Brain microvascular endothelial cell (primary cell): ENCODE measurements around the gene PHF12.

ENCODE experiments used
- DNase-seq: peaks from one replicate; pipeline ENCODE4 v3.0.0-alpha.2; 2020
- H3K27ac ChIP-seq: fragments of 250-450 bp; sonication (Bioruptor Pico); 2 replicates; pipeline ENCODE4 v1.5.1; 2020; ENCODE audit warnings: mild to moderate bottlenecking, moderate library complexity
- H3K27me3 ChIP-seq: fragments of 250-450 bp; sonication (Bioruptor Pico); replicated peaks from 2 replicates; pipeline ENCODE4 v1.5.1; 2020; ENCODE audit warnings: mild to moderate bottlenecking
- H3K36me3 ChIP-seq: fragments of 250-450 bp; sonication (Bioruptor Pico); replicated peaks from 2 replicates; pipeline ENCODE4 v1.5.1; 2020; ENCODE audit warnings: mild to moderate bottlenecking
- H3K4me3 ChIP-seq: 2 replicates; pipeline ENCODE4 v1.5.1; 2011; ENCODE audit warnings: low read depth, mild to moderate bottlenecking, control low read depth, low read length, moderate library complexity
- CTCF ChIP-seq: IDR thresholded peaks from 2 replicates; pipeline ENCODE4 v1.5.1; 2011; ENCODE audit warnings: low read depth, mild to moderate bottlenecking, moderate library complexity, low read length, control low read depth, inconsistent platforms; ENCODE audit errors: missing control alignments
- in situ Hi-C: cut with HindIII; loops from 2 replicates; pipeline ENCODE4 v1.10.0; 2017; ENCODE audit warnings: low sequenced_read_pairs, low pct_ligation_motif_present

Gene PHF12

GRCh38 chr17:28861393-28862203 lies 89.7 kb downstream of the PHF12 start:
- in situ Hi-C loops: no loop called here
- DNase-seq: no peak
- no peaks in the 10 kb centered on the region for H3K27me3 ChIP-seq
- H3K36me3 ChIP-seq: peaks cover 30% of the 10 kb centered on the region
- no peak overlapping the region for H3K4me3 ChIP-seq
- TF ChIP-seq CTCF: no peak
- H3K27ac ChIP-seq: no peak overlapping the region

GRCh38 chr17:28860363-28860808 lies 90.9 kb downstream of the PHF12 start:
- TF ChIP-seq CTCF: no peak
- H3K36me3 ChIP-seq: peaks cover 30% of the 10 kb centered on the region
- in situ Hi-C loops: no loop called here
- no peaks in the 10 kb centered on the region for H3K27me3 ChIP-seq
- DNase-seq: no peak
- no peak overlapping the region for H3K27ac ChIP-seq
- H3K4me3 ChIP-seq: no peak overlapping the region

GRCh38 chr17:28858801-28859355 lies 92.4 kb downstream of the PHF12 start:
- H3K4me3 ChIP-seq: no peak overlapping the region
- no peak overlapping the region for H3K27ac ChIP-seq
- no peaks in the 10 kb centered on the region for H3K27me3 ChIP-seq
- in situ Hi-C loops: no loop called here
- peaks cover 30% of the 10 kb centered on the region for H3K36me3 ChIP-seq
- no peak for DNase-seq
- no peak for TF ChIP-seq CTCF

GRCh38 chr17:28857905-28858800 lies 93.2 kb downstream of the PHF12 start:
- Histone ChIP-seq H3K4me3 (no peak overlapping the region), H3K27ac (no peak overlapping the region), H3K36me3 (peaks cover 30% of the 10 kb centered on the region), H3K27me3 (no peaks in the 10 kb centered on the region)
- in situ Hi-C loops: no loop called here
- no peak for DNase-seq
- TF ChIP-seq CTCF: no peak

GRCh38 chr17:28856028-28856574 lies 95.2 kb downstream of the PHF12 start:
- H3K27ac ChIP-seq: no peak overlapping the region
- peaks cover 30% of the 10 kb centered on the region for H3K36me3 ChIP-seq
- TF ChIP-seq CTCF: no peak
- in situ Hi-C loops: no loop called here
- no peaks in the 10 kb centered on the region for H3K27me3 ChIP-seq
- no peak for DNase-seq
- no peak overlapping the region for H3K4me3 ChIP-seq
